ENCODE results near the gene MDH1B. TPM values are rescaled to one million over a fixed set of nuclear protein-coding genes. Genes with fewer than 3 reads are reported as not detected.

Gene MDH1B
- total RNA-seq, 1 donor from 2014 or later = 1.3 TPM

DNA sequence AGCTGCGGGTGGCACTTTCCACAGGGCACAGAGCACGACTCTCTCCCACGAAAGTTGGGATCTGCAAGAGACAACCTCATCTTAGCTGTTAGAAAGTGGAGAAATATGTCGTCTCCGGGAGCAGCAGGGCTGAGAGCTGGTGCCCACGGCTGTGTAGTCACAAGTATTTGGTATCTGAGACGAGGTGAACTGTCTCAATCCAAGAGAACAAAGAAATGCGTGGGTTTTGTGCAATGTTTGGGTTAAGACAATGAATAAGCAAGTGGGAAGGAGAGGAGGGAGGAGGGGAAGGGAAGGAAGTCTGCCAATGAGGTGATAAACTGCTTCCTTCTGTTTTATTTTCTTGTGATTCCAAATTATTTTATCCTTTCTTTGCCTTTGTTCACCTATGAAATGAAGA is 65.0 kb downstream of the MDH1B start:
- peaks cover 56% of the 10 kb centered on the region for H3K27me3 Mint-ChIP-seq (ENCODE audit: low read depth)
- no peak overlapping the region for H3K27ac Mint-ChIP-seq
- TF ChIP-seq, protein P1, sequence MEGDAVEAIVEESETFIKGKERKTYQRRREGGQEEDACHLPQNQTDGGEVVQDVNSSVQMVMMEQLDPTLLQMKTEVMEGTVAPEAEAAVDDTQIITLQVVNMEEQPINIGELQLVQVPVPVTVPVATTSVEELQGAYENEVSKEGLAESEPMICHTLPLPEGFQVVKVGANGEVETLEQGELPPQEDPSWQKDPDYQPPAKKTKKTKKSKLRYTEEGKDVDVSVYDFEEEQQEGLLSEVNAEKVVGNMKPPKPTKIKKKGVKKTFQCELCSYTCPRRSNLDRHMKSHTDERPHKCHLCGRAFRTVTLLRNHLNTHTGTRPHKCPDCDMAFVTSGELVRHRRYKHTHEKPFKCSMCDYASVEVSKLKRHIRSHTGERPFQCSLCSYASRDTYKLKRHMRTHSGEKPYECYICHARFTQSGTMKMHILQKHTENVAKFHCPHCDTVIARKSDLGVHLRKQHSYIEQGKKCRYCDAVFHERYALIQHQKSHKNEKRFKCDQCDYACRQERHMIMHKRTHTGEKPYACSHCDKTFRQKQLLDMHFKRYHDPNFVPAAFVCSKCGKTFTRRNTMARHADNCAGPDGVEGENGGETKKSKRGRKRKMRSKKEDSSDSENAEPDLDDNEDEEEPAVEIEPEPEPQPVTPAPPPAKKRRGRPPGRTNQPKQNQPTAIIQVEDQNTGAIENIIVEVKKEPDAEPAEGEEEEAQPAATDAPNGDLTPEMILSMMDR (IDR thresholded peaks at IDR 0.05; ENCODE audit: unreplicated experiment) = no peak
- H3K4me1 Mint-ChIP-seq = no peaks in the 10 kb centered on the region
- no peaks in the 10 kb centered on the region for H3K9me3 Mint-ChIP-seq
- DNase-seq (ENCODE audit: low spot score in 2 of 2, unreplicated experiment in 2 of 2) = no peak
- no peaks in the 10 kb centered on the region for H3K36me3 Mint-ChIP-seq
- no peak overlapping the region for H3K4me3 Mint-ChIP-seq

DNA sequence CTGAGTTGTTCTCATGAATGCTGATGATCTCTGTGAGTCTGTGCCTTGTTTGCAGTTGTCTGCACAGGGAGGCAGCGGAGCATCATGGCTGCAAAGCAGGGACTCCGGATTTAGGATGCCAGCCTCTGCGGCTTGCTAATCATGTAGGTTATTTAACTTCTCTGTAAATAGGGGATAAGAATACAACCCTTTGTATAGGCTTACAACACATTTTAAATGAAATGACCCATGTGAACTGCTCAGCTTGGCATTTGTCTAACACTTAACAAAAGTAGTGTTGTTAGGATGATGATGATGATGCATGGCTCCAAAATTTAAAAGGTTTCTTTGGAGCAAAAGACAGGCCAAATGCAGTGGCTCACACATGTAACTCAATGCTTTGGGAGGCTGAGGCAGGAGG is 66.3 kb downstream of the MDH1B start:
- Mint-ChIP-seq H3K36me3 (no peaks in the 10 kb centered on the region), H3K27ac (no peak overlapping the region), H3K4me1 (no peaks in the 10 kb centered on the region), H3K9me3 (no peaks in the 10 kb centered on the region), H3K27me3 (ENCODE audit: low read depth) (peaks cover 46% of the 10 kb centered on the region), H3K4me3 (no peak overlapping the region)
- TF ChIP-seq, protein P1 (IDR thresholded peaks at IDR 0.05; ENCODE audit: unreplicated experiment) = no peak
- DNase-seq (ENCODE audit: low spot score in 2 of 2, unreplicated experiment in 2 of 2) = no peak

DNA sequence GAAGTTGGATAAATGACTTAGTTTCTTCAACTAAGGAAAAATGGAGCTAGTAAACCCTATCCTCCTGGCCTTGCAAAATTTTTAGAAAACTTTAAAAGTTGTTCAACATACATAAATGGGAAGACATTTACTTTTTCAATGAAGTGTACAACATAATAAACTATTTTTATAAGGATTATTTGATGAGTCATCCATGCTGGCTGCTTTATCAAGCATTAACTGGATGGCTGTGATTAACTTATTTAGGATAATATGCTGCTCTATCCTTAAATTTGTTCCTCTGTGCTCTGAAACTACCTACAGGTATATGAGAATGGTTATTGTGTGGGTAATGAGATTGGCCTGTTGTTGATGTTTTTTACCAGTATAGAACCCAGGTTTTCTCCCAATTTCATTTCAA is 68.2 kb downstream of the MDH1B start:
- no peak for DNase-seq (ENCODE audit: low spot score in 2 of 2, unreplicated experiment in 2 of 2)
- Mint-ChIP-seq H3K36me3 (no peaks in the 10 kb centered on the region), H3K9me3 (no peaks in the 10 kb centered on the region), H3K27ac (no peak overlapping the region), H3K27me3 (ENCODE audit: low read depth) (peaks cover 37% of the 10 kb centered on the region), H3K4me1 (no peaks in the 10 kb centered on the region), H3K4me3 (no peak overlapping the region)
- TF ChIP-seq, protein P1 (IDR thresholded peaks at IDR 0.05; ENCODE audit: unreplicated experiment) = no peak

DNA sequence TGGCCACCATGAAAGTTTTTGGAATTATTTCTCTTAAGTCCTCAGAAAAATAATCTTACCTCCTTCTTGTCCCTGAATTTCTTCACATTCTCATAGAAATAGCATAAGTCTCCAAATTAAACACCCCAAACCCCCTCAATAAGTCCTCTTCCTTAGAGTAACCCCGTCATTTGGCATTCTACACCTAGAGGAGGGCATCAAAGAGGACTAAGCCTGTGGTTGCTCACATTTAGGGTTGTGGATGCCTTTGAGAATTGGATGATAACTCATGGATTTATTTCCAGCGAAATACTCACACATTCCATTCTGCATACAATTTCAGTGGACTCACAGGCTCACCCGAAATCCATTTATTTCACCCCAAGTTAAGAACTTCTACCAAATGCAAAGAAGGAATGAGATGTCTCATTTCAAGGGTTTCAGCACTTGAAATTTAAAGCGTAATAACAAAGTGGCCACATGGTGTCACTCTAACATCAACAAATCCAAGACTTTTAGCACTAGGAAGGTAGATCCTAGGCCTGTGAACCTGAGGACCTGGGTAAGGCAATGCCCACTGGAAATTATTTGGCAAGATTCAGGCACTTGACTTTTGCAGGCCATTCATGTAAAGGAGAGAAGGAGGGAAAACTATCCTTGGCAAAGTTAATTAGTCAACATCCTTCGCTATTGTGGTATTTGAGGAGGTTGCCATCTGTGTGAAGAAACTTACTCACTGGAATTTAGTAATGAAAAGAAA is 71.6 kb downstream of the MDH1B start:
- Mint-ChIP-seq H3K4me1 (no peaks in the 10 kb centered on the region), H3K27me3 (ENCODE audit: low read depth) (peaks cover 27% of the 10 kb centered on the region), H3K36me3 (no peaks in the 10 kb centered on the region), H3K27ac (no peak overlapping the region), H3K4me3 (no peak overlapping the region), H3K9me3 (no peaks in the 10 kb centered on the region)
- TF ChIP-seq, protein P1 (IDR thresholded peaks at IDR 0.05; ENCODE audit: unreplicated experiment) = peak; percentile 77
- no peak for DNase-seq (ENCODE audit: low spot score in 2 of 2, unreplicated experiment in 2 of 2)

DNA sequence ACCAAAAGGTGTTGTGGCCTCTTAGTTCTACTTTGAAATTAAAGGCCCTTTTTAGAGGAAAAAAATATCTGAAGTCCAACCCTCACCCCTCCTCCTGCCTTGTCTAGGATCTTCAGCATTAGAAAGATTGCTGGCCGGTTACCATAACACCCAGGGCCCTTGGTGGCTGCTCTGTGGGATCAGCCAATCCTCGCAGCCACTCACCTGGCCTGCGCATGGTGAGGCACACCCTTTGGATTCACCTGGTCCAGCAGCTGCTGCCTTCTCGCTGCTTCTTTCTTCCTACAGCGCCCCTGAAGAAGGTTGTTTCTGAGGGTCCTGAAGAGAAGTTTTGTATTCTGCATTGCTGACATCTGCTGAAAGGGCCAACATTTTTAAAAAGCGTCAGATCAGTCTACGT is 72.2 kb downstream of the MDH1B start:
- DNase-seq (ENCODE audit: low spot score in 2 of 2, unreplicated experiment in 2 of 2) = no peak
- Mint-ChIP-seq H3K27me3 (ENCODE audit: low read depth) (peaks cover 27% of the 10 kb centered on the region), H3K4me3 (no peak overlapping the region), H3K9me3 (no peaks in the 10 kb centered on the region), H3K27ac (no peak overlapping the region), H3K36me3 (no peaks in the 10 kb centered on the region), H3K4me1 (no peaks in the 10 kb centered on the region)
- TF ChIP-seq, protein P1 (IDR thresholded peaks at IDR 0.05; ENCODE audit: unreplicated experiment) = no peak
